OCI-LY1 (cell line): ENCODE data around the gene FMN1.

Experiments
- H2AFZ ChIP-seq: fragments of 200-600 bp; sonication (generic), shearing (Covaris generic); 2 replicates; pipeline ENCODE4 v1.6.0; 2014; ENCODE audit warnings: antibody characterized with exemption, mild to moderate bottlenecking, low read length
- H3F3A ChIP-seq: fragments of 200-600 bp; sonication (generic), shearing (Covaris generic); 2 replicates; pipeline ENCODE4 v1.6.0; 2014; ENCODE audit warnings: mild to moderate bottlenecking, antibody characterized with exemption, low read length, moderate library complexity; ENCODE audit not compliant: insufficient read depth
- H3K27ac ChIP-seq: fragments of 200-600 bp; sonication (generic); 2 replicates; pipeline ENCODE4 v1.5.1; 2014; ENCODE audit warnings: low read length, mixed run types, mild to moderate bottlenecking, low read depth; ENCODE audit not compliant: poor library complexity, severe bottlenecking
- H3K27me3 ChIP-seq: fragments of 200-600 bp; sonication (generic); 2 replicates; pipeline ENCODE4 v1.6.0; 2014; ENCODE audit warnings: antibody characterized with exemption, mild to moderate bottlenecking, low read length, moderate library complexity; ENCODE audit not compliant: insufficient read depth
- H3K36me3 ChIP-seq: fragments of 200-600 bp; sonication (generic); 2 replicates; pipeline ENCODE4 v1.6.1; 2014; ENCODE audit warnings: mild to moderate bottlenecking, antibody characterized with exemption, low read length, moderate library complexity, mixed read lengths; ENCODE audit not compliant: insufficient read depth
- H3K4me1 ChIP-seq: fragments of 200-600 bp; sonication (generic); 2 replicates; pipeline ENCODE4 v1.5.1; 2014; ENCODE audit warnings: mild to moderate bottlenecking, low read length, moderate library complexity; ENCODE audit not compliant: insufficient read depth, severe bottlenecking
- H3K4me2 ChIP-seq: fragments of 200-600 bp; sonication (generic), shearing (Covaris generic); 2 replicates; pipeline ENCODE4 v1.6.1; 2014; ENCODE audit warnings: low read length
- H3K4me3 ChIP-seq: fragments of 200-600 bp; sonication (generic); 2 replicates; pipeline ENCODE4 v1.5.1; 2014; ENCODE audit warnings: low read length, low read depth, mild to moderate bottlenecking, mixed read lengths; ENCODE audit not compliant: poor library complexity, severe bottlenecking
- H3K79me2 ChIP-seq: fragments of 200-600 bp; shearing (Covaris generic); 2 replicates; pipeline ENCODE4 v1.6.1; 2016; ENCODE audit warnings: mixed run types, low read length, mixed read lengths; ENCODE audit not compliant: insufficient read depth
- H3K9ac ChIP-seq: fragments of 200-600 bp; sonication (generic), shearing (Covaris generic); 2 replicates; pipeline ENCODE4 v1.6.1; 2014; ENCODE audit warnings: mild to moderate bottlenecking, low read length, mixed read lengths
- H3K9me2 ChIP-seq: fragments of 200-600 bp; sonication (generic), shearing (Covaris generic); 2 replicates; pipeline ENCODE4 v1.6.1; 2014; ENCODE audit warnings: low read depth, mild to moderate bottlenecking, low read length, mixed read lengths
- H3K9me3 ChIP-seq: fragments of 200-600 bp; shearing (Covaris generic); 2 replicates; pipeline ENCODE4 v1.6.1; 2014; ENCODE audit warnings: low read length, mixed read lengths
- H4K20me1 ChIP-seq: fragments of 200-600 bp; sonication (generic), shearing (Covaris generic); 2 replicates; pipeline ENCODE4 v1.6.0; 2016; ENCODE audit warnings: mild to moderate bottlenecking, low read length; ENCODE audit not compliant: insufficient read depth
- EZH2 ChIP-seq: fragments of 200-600 bp; sonication (generic), shearing (Covaris generic); IDR thresholded peaks from 2 replicates; pipeline ENCODE4 v1.8.0; 2017; ENCODE audit warnings: borderline replicate concordance, mixed run types, mild to moderate bottlenecking, antibody characterized with exemption, low read length, moderate library complexity, mixed read lengths
- TF ChIP-seq, protein P1 (sequence below): fragments of 200-600 bp; sonication (generic), shearing (Covaris generic); IDR thresholded peaks from 2 replicates; pipeline ENCODE4 v1.5.1; 2017; ENCODE audit warnings: mild to moderate bottlenecking, antibody characterized with exemption, low read length, moderate library complexity, mixed read lengths

The FMN1 gene

DNA sequence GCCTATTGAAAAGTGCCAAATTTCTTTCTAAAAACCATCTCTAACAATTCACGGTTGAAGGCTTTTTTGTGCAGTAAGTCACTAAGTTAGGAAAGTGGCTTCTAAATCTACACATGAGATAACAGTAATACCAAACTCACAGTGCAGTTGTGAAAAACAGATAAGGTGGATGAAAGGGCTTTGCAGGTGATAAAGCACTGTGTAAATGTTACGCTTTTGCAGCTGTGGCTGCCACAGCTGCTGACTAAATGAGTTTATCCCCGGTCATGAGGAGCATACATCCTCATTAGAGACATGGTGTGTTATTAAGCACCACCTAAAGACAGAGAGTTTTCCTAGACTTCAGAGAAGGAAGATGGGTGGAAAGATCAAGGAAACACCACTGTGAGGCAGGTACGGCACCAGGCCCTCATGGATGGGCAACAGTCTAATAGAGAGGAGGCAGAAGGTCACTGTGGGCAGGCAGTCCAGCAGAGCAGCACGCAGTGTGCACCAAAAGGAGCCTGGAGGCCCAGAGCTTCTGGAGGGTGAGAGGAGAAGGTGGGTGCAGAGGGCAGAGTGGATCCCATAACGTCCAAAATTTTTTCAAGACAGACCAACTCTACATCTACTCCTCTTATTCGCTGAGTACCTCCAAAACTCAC is 68.5 kb downstream of the FMN1 start:
- no peaks in the 10 kb centered on the region for H3F3A ChIP-seq
- H3K9ac ChIP-seq, result no peak overlapping the region
- no peaks in the 10 kb centered on the region for H3K79me2 ChIP-seq
- no peak overlapping the region for H3K4me3 ChIP-seq
- H3K27me3 ChIP-seq, result no peaks in the 10 kb centered on the region
- no peaks in the 10 kb centered on the region for H3K4me1 ChIP-seq
- no peaks in the 10 kb centered on the region for H3K9me3 ChIP-seq
- H4K20me1 ChIP-seq, result no peaks in the 10 kb centered on the region
- no peak for TF ChIP-seq EZH2
- H2AFZ ChIP-seq, result no peak overlapping the region
- H3K36me3 ChIP-seq, result no peaks in the 10 kb centered on the region
- no peaks in the 10 kb centered on the region for H3K9me2 ChIP-seq
- no peak overlapping the region for H3K4me2 ChIP-seq
- H3K27ac ChIP-seq, result no peak overlapping the region

GRCh38 chr15:33124811-33125210 is 69.7 kb downstream of the FMN1 start:
- Histone ChIP-seq H3K27ac (no peak overlapping the region), H3K4me2 (no peak overlapping the region), H3K4me1 (no peaks in the 10 kb centered on the region), H3K4me3 (no peak overlapping the region), H2AFZ (no peak overlapping the region), H3K9me2 (no peaks in the 10 kb centered on the region), H3K79me2 (no peaks in the 10 kb centered on the region), H3K9ac (no peak overlapping the region), H3F3A (no peaks in the 10 kb centered on the region), H3K36me3 (no peaks in the 10 kb centered on the region), H3K9me3 (no peaks in the 10 kb centered on the region), H3K27me3 (no peaks in the 10 kb centered on the region), H4K20me1 (no peaks in the 10 kb centered on the region)
- TF ChIP-seq, protein P1, sequence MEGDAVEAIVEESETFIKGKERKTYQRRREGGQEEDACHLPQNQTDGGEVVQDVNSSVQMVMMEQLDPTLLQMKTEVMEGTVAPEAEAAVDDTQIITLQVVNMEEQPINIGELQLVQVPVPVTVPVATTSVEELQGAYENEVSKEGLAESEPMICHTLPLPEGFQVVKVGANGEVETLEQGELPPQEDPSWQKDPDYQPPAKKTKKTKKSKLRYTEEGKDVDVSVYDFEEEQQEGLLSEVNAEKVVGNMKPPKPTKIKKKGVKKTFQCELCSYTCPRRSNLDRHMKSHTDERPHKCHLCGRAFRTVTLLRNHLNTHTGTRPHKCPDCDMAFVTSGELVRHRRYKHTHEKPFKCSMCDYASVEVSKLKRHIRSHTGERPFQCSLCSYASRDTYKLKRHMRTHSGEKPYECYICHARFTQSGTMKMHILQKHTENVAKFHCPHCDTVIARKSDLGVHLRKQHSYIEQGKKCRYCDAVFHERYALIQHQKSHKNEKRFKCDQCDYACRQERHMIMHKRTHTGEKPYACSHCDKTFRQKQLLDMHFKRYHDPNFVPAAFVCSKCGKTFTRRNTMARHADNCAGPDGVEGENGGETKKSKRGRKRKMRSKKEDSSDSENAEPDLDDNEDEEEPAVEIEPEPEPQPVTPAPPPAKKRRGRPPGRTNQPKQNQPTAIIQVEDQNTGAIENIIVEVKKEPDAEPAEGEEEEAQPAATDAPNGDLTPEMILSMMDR, result no peak
- TF ChIP-seq EZH2, result no peak

- no peak overlapping the region for H3K27ac ChIP-seq
- H3K9ac ChIP-seq, result no peak overlapping the region
- H3K9me3 ChIP-seq, result no peaks in the 10 kb centered on the region
- no peak overlapping the region for H3K4me3 ChIP-seq
- no peaks in the 10 kb centered on the region for H3F3A ChIP-seq
- TF ChIP-seq, protein P1, result no peak
- TF ChIP-seq EZH2, result no peak
- no peaks in the 10 kb centered on the region for H4K20me1 ChIP-seq
- H3K36me3 ChIP-seq, result no peaks in the 10 kb centered on the region
- no peaks in the 10 kb centered on the region for H3K4me1 ChIP-seq
- H3K4me2 ChIP-seq, result no peak overlapping the region
- H3K9me2 ChIP-seq, result no peaks in the 10 kb centered on the region
- no peaks in the 10 kb centered on the region for H3K27me3 ChIP-seq
- no peak overlapping the region for H2AFZ ChIP-seq
- H3K79me2 ChIP-seq, result no peaks in the 10 kb centered on the region
Observed at GRCh38 chr15:33124279-33124678, 70.2 kb downstream of the FMN1 start.

DNA sequence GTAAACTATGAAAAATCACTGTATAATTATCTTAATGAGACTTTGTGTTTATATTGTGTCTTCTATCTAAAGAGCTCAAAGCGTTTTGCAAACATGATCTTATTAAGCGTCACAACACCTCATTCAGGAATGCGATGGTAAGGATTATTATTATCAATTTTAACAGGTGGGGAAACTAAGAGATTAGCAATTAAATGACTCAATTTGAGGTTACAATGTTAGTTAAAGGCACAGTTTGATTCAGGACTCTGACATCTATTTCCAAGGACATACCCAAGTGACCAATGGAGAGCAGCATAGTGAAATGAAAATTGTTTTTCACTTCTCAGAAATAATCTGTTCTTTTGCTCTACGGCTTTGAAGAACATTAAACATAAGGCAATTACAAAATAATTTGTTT is 74.6 kb downstream of the FMN1 start:
- no peak overlapping the region for H3K4me2 ChIP-seq
- no peak overlapping the region for H3K9ac ChIP-seq
- H3K79me2 ChIP-seq, result no peaks in the 10 kb centered on the region
- TF ChIP-seq, protein P1, result no peak
- TF ChIP-seq EZH2, result no peak
- no peaks in the 10 kb centered on the region for H3F3A ChIP-seq
- no peaks in the 10 kb centered on the region for H3K4me1 ChIP-seq
- no peaks in the 10 kb centered on the region for H4K20me1 ChIP-seq
- no peaks in the 10 kb centered on the region for H3K9me3 ChIP-seq
- H3K9me2 ChIP-seq, result no peaks in the 10 kb centered on the region
- no peaks in the 10 kb centered on the region for H3K36me3 ChIP-seq
- no peak overlapping the region for H3K4me3 ChIP-seq
- H2AFZ ChIP-seq, result no peak overlapping the region
- H3K27ac ChIP-seq, result no peak overlapping the region
- no peaks in the 10 kb centered on the region for H3K27me3 ChIP-seq
